Panc1 (cell line): ENCODE data around the gene COL13A1.

Source experiments
- CTCF ChIP-seq: fragments of 450-650 bp; IDR thresholded peaks from 2 replicates; pipeline ENCODE4 v1.5.1; 2017; ENCODE audit warnings: mild to moderate bottlenecking
- POLR2AphosphoS5 ChIP-seq: IDR thresholded peaks from 2 replicates; pipeline ENCODE4 v1.6.1; 2012; ENCODE audit warnings: mild to moderate bottlenecking, low read depth, low read length, moderate library complexity

GRCh38 chr10:69892406-69892805 is 90.7 kb downstream of the COL13A1 start:
- no peak for TF ChIP-seq CTCF
- TF ChIP-seq POLR2AphosphoS5, result no peak
